WI38 (cell line): ENCODE data around the gene DNAH17.

Experiments
- H3K4me3 ChIP-seq: 2 replicates; pipeline ENCODE4 v1.5.1; 2011; ENCODE audit warnings: low read depth, mild to moderate bottlenecking, control low read depth, low read length
- TF ChIP-seq, protein P1 (sequence below): IDR thresholded peaks from 2 replicates; pipeline ENCODE4 v1.5.1; 2012; ENCODE audit warnings: low read depth, mild to moderate bottlenecking, control low read depth, low read length

DNAH17 gene

GRCh38 chr17:78532922-78533640, 44.1 kb downstream of the DNAH17 start:
- no peak overlapping the region for H3K4me3 ChIP-seq
- TF ChIP-seq, protein P1, sequence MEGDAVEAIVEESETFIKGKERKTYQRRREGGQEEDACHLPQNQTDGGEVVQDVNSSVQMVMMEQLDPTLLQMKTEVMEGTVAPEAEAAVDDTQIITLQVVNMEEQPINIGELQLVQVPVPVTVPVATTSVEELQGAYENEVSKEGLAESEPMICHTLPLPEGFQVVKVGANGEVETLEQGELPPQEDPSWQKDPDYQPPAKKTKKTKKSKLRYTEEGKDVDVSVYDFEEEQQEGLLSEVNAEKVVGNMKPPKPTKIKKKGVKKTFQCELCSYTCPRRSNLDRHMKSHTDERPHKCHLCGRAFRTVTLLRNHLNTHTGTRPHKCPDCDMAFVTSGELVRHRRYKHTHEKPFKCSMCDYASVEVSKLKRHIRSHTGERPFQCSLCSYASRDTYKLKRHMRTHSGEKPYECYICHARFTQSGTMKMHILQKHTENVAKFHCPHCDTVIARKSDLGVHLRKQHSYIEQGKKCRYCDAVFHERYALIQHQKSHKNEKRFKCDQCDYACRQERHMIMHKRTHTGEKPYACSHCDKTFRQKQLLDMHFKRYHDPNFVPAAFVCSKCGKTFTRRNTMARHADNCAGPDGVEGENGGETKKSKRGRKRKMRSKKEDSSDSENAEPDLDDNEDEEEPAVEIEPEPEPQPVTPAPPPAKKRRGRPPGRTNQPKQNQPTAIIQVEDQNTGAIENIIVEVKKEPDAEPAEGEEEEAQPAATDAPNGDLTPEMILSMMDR: no peak

- TF ChIP-seq, protein P1: no peak
- no peak overlapping the region for H3K4me3 ChIP-seq
These were observed 44.9 kb downstream of the DNAH17 start for GRCh38 chr17:78532311-78532710.

DNA sequence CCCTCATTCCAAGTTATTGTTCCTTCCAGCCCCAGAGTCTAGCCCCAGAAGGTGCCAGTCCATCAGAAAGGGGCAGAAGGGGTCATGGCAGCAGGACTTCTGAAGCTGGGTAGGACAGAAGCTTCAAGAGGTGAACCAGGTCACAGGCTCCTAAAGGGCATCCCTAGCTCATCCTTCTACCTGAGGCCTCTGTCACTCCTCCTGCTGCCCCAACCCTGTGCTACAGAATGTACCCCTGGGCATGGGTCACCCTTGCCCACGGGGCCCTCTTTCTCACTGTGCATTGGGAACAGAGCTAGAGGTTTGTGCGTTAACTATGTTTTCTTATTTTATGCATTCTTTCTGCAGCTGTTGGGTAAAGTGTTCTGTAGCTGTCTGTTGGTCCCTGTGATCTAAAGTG, 46.5 kb downstream of the DNAH17 start:
- TF ChIP-seq, protein P1: no peak

GRCh38 chr17:78529871-78530670, 47.1 kb downstream of the DNAH17 start:
- TF ChIP-seq, protein P1: no peak
- no peak overlapping the region for H3K4me3 ChIP-seq

More for the DNA sequence above, 46.5 kb downstream of the DNAH17 start:
- H3K4me3 ChIP-seq: no peak overlapping the region

DNA sequence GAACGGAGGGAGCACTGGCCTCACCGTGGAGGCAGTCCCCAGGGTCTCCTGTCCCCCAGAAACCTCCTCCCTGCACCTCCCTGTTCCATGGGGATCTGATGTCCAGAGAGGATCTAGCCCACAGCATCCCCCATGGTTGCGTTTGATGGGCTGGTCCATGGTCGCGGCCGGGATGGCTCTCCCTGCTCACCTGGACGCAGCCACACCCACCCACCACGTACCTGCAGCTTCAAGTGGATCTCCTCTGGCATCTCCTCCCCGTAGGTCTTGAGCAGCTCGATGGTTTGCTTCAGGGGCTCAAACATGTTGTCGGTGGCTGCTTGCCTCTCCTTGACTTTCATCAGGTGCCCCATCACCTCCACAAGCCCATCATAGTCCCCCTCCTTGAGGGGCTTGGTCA, 47.9 kb downstream of the DNAH17 start:
- no peak overlapping the region for H3K4me3 ChIP-seq
- TF ChIP-seq, protein P1: no peak

DNA sequence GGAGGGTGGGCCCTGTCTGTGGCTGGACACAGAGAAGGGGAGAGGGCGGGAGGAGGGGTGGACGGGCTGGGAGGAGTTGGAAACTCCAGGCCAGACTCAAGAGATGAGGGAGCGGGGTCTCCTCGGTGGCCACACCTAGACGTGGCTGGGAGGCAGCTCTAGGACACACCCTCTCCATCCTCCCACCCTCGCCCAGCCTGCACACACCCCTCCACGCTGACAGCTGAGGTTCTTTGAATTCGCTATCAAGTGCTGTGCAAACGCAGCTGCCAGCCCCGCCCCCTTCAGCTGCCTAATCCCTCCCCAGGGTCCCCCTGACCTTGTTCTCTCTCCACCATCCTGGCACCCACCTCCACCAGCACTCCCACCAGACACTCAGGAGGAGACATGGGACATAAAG, 48.7 kb downstream of the DNAH17 start:
- TF ChIP-seq, protein P1: no peak

DNA sequence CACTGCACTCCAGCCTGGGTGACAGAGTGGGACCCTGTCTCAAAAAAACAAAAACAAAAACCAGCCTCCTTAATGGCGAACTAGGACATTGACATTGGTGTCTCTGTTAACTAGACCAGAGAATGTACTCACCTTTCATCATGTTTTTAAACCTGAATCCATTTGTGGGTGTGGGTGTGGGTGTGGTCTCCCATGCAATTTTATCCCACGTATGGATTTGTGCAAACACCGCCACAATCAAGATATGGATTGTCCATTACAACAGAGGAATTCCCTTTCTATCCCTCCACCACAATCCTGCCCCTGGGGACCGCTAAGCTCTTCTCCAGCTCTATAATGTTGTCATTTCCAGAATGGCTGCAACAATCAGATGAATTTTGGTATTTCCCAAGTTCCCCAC, 49.9 kb downstream of the DNAH17 start:
- TF ChIP-seq, protein P1: no peak
- no peak overlapping the region for H3K4me3 ChIP-seq

More for the DNA sequence above, 48.7 kb downstream of the DNAH17 start:
- H3K4me3 ChIP-seq: no peak overlapping the region
